DND-41 (cell line): ENCODE data around the gene DLG2.

Experiments used
- EZH2 ChIP-seq: IDR thresholded peaks from 3 replicates; pipeline ENCODE4 v1.6.1; 2012; ENCODE audit warnings: borderline replicate concordance, low read depth, mild to moderate bottlenecking, moderate library complexity, low read length, inconsistent platforms; ENCODE audit not compliant: severe bottlenecking
- TF ChIP-seq, protein P1 (sequence below): IDR thresholded peaks from 2 replicates; pipeline ENCODE4 v1.5.1; 2012; ENCODE audit warnings: borderline replicate concordance, low read length, moderate library complexity, mild to moderate bottlenecking; ENCODE audit not compliant: poor library complexity, severe bottlenecking; ENCODE audit errors: extremely low read depth

DNA sequence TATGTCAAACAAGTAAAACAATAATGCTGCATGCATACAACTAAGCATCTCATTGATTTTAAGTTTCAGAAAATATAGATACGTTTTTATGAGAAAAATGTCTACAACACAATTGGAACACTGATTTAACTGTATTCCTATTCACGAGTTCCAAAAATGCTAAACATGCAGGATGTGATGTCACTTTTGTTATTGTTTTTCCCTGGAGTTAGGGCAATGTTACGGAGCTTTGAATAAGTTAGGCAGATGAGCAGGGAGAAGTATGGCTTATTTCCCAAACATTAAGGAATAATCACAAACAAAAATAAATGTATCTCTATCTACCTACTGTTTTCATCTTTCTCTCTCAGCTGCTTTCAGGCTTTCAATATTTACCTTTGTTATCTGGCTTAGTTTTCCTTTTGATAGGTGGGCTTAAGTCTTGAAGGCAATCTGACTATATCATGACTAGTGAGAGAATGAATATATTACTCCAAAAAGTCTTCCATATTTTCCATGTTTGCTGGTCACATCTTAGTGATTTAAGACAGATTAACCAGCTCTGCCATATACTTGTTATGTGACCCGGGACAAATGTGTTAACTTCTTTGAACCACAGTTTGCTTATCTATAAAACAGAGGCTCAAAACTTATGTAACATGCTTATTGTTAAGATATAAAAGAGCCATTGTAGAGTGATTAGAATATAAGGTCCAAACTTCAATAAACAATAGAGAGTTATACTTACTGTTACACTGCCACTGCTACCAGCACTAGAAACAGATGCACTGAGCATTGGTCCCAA is 1486.6 kb downstream of the DLG2 start:
- TF ChIP-seq, protein P1, sequence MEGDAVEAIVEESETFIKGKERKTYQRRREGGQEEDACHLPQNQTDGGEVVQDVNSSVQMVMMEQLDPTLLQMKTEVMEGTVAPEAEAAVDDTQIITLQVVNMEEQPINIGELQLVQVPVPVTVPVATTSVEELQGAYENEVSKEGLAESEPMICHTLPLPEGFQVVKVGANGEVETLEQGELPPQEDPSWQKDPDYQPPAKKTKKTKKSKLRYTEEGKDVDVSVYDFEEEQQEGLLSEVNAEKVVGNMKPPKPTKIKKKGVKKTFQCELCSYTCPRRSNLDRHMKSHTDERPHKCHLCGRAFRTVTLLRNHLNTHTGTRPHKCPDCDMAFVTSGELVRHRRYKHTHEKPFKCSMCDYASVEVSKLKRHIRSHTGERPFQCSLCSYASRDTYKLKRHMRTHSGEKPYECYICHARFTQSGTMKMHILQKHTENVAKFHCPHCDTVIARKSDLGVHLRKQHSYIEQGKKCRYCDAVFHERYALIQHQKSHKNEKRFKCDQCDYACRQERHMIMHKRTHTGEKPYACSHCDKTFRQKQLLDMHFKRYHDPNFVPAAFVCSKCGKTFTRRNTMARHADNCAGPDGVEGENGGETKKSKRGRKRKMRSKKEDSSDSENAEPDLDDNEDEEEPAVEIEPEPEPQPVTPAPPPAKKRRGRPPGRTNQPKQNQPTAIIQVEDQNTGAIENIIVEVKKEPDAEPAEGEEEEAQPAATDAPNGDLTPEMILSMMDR, result no peak
- TF ChIP-seq EZH2, result no peak
